ENCODE measurements around the gene ZNF407.

ZNF407 gene

GRCh38 chr18:74831571-74832250 is 234.0 kb downstream of the ZNF407 start:
- DNase-seq (no peak), ATAC-seq (ENCODE audit: insufficient read depth, low read depth) (no peak)
- no peaks in the 10 kb centered on the region for H3K4me1 ChIP-seq (ENCODE audit: insufficient read depth, low read length)
- no peaks in the 10 kb centered on the region for H3K9me3 ChIP-seq (ENCODE audit: insufficient read depth, low read length, severe bottlenecking)
- no peaks in the 10 kb centered on the region for H3K36me3 ChIP-seq (ENCODE audit: insufficient read depth, low read length)
- H3K9ac ChIP-seq (ENCODE audit: low read depth, low read length), result no peak overlapping the region
- no peak overlapping the region for H3K4me2 ChIP-seq (ENCODE audit: insufficient read depth, low read length)
- H3K4me3 ChIP-seq (ENCODE audit: low read depth in 1 of 2, low read length in 2 of 2), result no peak overlapping the region
- H2AFZ ChIP-seq (ENCODE audit: low read depth, low read length), result no peak overlapping the region
- no peak for TF ChIP-seq CTCF (IDR thresholded peaks at IDR 0.05; ENCODE audit: borderline replicate concordance, extremely low read depth, low read length, poor library complexity, severe bottlenecking)
- TF ChIP-seq EZH2 (IDR thresholded peaks at IDR 0.05; ENCODE audit: borderline replicate concordance, low read depth, low read length, severe bottlenecking), result no peak
- no peaks in the 10 kb centered on the region for H3K79me2 ChIP-seq (ENCODE audit: insufficient read depth, low read length)
- H3K27ac ChIP-seq (ENCODE audit: low read length), result no peak overlapping the region
- H3K27me3 ChIP-seq (ENCODE audit: insufficient read depth, low read length, poor library complexity), result no peaks in the 10 kb centered on the region
- 0 out of 2 replicates have a peak, but pooled peaks cover 4% of the 10 kb centered on the region for H4K20me1 ChIP-seq (ENCODE audit: insufficient read depth, low read length)

GRCh38 chr18:74832381-74832780 is 234.7 kb downstream of the ZNF407 start:
- TF ChIP-seq CTCF (IDR thresholded peaks at IDR 0.05; ENCODE audit: borderline replicate concordance, extremely low read depth, low read length, poor library complexity, severe bottlenecking) (no peak), EZH2 (IDR thresholded peaks at IDR 0.05; ENCODE audit: borderline replicate concordance, low read depth, low read length, severe bottlenecking) (no peak)
- H3K4me3 ChIP-seq (ENCODE audit: low read depth in 1 of 2, low read length in 2 of 2), result no peak overlapping the region
- 0 out of 2 replicates have a peak, but pooled peaks cover 4% of the 10 kb centered on the region for H4K20me1 ChIP-seq (ENCODE audit: insufficient read depth, low read length)
- no peak overlapping the region for H2AFZ ChIP-seq (ENCODE audit: low read depth, low read length)
- no peaks in the 10 kb centered on the region for H3K79me2 ChIP-seq (ENCODE audit: insufficient read depth, low read length)
- H3K4me1 ChIP-seq (ENCODE audit: insufficient read depth, low read length), result no peaks in the 10 kb centered on the region
- H3K27ac ChIP-seq (ENCODE audit: low read length), result no peak overlapping the region
- no peaks in the 10 kb centered on the region for H3K9me3 ChIP-seq (ENCODE audit: insufficient read depth, low read length, severe bottlenecking)
- DNase-seq (no peak), ATAC-seq (ENCODE audit: insufficient read depth, low read depth) (no peak)
- no peak overlapping the region for H3K9ac ChIP-seq (ENCODE audit: low read depth, low read length)
- no peaks in the 10 kb centered on the region for H3K36me3 ChIP-seq (ENCODE audit: insufficient read depth, low read length)
- no peaks in the 10 kb centered on the region for H3K27me3 ChIP-seq (ENCODE audit: insufficient read depth, low read length, poor library complexity)
- no peak overlapping the region for H3K4me2 ChIP-seq (ENCODE audit: insufficient read depth, low read length)

DNA sequence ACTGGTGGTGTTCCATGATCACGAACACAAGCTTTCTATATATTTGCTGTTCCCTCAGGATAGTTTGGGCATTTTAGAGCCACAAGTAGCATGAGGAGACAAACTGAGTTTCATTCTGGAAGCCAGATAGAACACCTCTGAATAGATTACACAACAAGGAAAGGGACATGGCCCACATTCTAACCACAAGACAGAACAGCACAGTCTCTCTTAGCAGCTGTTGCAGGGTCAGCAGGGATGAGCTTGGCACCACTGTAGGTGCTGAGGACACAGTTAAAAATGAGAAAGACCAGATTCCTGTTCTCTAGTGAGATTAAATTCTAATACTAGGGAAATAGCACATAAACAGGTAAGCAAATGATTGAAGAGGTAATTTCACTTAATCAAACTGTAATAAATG is 235.3 kb downstream of the ZNF407 start:
- ATAC-seq (ENCODE audit: insufficient read depth, low read depth) (peak; percentile 55; the same call in 2 of the 3 replicates), DNase-seq (no peak)
- H3K9ac ChIP-seq (ENCODE audit: low read depth, low read length), result no peak overlapping the region

More for the DNA sequence above, 235.3 kb downstream of the ZNF407 start:
- Histone ChIP-seq H3K4me2 (ENCODE audit: insufficient read depth, low read length) (no peak overlapping the region), H3K27ac (ENCODE audit: low read length) (no peak overlapping the region), H3K36me3 (ENCODE audit: insufficient read depth, low read length) (no peaks in the 10 kb centered on the region), H3K27me3 (ENCODE audit: insufficient read depth, low read length, poor library complexity) (no peaks in the 10 kb centered on the region), H4K20me1 (ENCODE audit: insufficient read depth, low read length) (0 out of 2 replicates have a peak, but pooled peaks cover 4% of the 10 kb centered on the region), H3K9me3 (ENCODE audit: insufficient read depth, low read length, severe bottlenecking) (no peaks in the 10 kb centered on the region), H3K4me3 (ENCODE audit: low read depth in 1 of 2, low read length in 2 of 2) (no peak overlapping the region), H2AFZ (ENCODE audit: low read depth, low read length) (no peak overlapping the region), H3K4me1 (ENCODE audit: insufficient read depth, low read length) (peaks cover 4% of the 10 kb centered on the region; the same call in 1 of the 2 replicates), H3K79me2 (ENCODE audit: insufficient read depth, low read length) (no peaks in the 10 kb centered on the region)
- TF ChIP-seq CTCF (IDR thresholded peaks at IDR 0.05; ENCODE audit: borderline replicate concordance, extremely low read depth, low read length, poor library complexity, severe bottlenecking) (no peak), EZH2 (IDR thresholded peaks at IDR 0.05; ENCODE audit: borderline replicate concordance, low read depth, low read length, severe bottlenecking) (no peak)

Measured in DND-41 (cell line).